Psoas muscle (tissue), 8 donors: ENCODE data around the gene CLDN34. TPM values are rescaled to one million over a fixed set of nuclear protein-coding genes. Genes with fewer than 3 reads are reported as not detected.

Experiments used
- ATAC-seq, 4 donors: fragments of 200-7000 bp; cut with Tn5 transposase; one replicate each; pipeline ENCODE4 v1.9.1; 2020; ENCODE audit warnings: moderate library complexity in 3 of 4, mild to moderate bottlenecking in 2 of 4
- DNase-seq, 2 donors: peaks; one replicate each; pipeline ENCODE4 v3.0.0-alpha.2; 2020
- H3K27ac ChIP-seq: fragments of 200-600 bp; one replicate; pipeline ENCODE4 v1.8.0; 2022
- H3K27me3 ChIP-seq, 3 donors: fragments of 200-600 bp in 1 of 3; one replicate each; pipeline versions ENCODE4 v1.6.1 to v1.8.0; 2013 to 2022; ENCODE audit warnings: low read length in 2 of 3, mild to moderate bottlenecking in 2 of 3, moderate library complexity in 1 of 3; ENCODE audit not compliant: insufficient read depth in 3 of 3
- H3K36me3 ChIP-seq, 2 donors: fragments of 200-600 bp in 1 of 2; one replicate each; pipeline versions ENCODE4 v1.6.1 to v1.8.0; 2013 to 2022; ENCODE audit warnings: low read depth in 1 of 2, mild to moderate bottlenecking in 1 of 2, moderate library complexity in 1 of 2; ENCODE audit not compliant: insufficient read depth in 1 of 2
- H3K4me1 ChIP-seq: fragments of 200-600 bp; one replicate; pipeline ENCODE4 v1.8.0; 2022
- H3K4me3 ChIP-seq: fragments of 200-600 bp; one replicate; pipeline ENCODE4 v1.8.0; 2022; ENCODE audit warnings: mild to moderate bottlenecking
- H3K9me3 ChIP-seq: fragments of 200-600 bp; one replicate; pipeline ENCODE4 v1.8.0; 2022
- WGBS, 3 donors: extraction: QIAGEN DNeasy Blood & Tissue Kit; methylation state at CpG; one replicate each; pipeline versions ENCODE4 v1.1.6 to v1.1.7; 2013; 5-methylcytosine and 5-hydroxymethylcytosine counted together
- intact Hi-C, 2 donors: fragments of 100-400 bp; cut with DNase I; formaldehyde crosslinking; loops; one replicate each; pipeline versions ENCODE4 v1.11.0 to v1.14.2; 2022
- polyA plus RNA-seq, 3 donors: library from polyadenylated mRNA; stranded (reverse); fragments of 200-250 nt; gene quantifications; one replicate each; pipeline ENCODE4 v1.2.3, GENCODE V29; 2013
- total RNA-seq, 4 donors: library from RNA; stranded (reverse); fragmentation: NEBNext Ultra II Directional in 2 of 4; extraction: Animal tissue kit (Norgen Biotek cat#: 25700) in 2 of 4; gene quantifications; one replicate each; pipeline versions ENCODE4 v1.2.1 to v1.2.4, GENCODE V29; 2021 to 2023
- TF ChIP-seq, protein P1 (sequence below): fragments of 200-600 bp; IDR thresholded peaks from one replicate; pipeline ENCODE4 v1.8.0; 2022; ENCODE audit warnings: antibody characterized with exemption
- donor health status: healthy with polysubstance abuse.
- donor health status: DM: no; HTN: no; CAD: no; lungs with moderate emphysema.
- donor health status: Bipolar disorder and iron deficiency.
- donor health status: healthy.
- donor health status: DM: yes; HTN: yes; CAD: no.
- donor health status: DM: no; HTN: no; CAD: no.
- donor health status: DM: no; HTN: no; CAD: no.
- donor health status: DM: yes; HTN: yes; CAD: no.

The CLDN34 gene
- total and polyA plus RNA-seq, 7 donors, result not detected

DNA sequence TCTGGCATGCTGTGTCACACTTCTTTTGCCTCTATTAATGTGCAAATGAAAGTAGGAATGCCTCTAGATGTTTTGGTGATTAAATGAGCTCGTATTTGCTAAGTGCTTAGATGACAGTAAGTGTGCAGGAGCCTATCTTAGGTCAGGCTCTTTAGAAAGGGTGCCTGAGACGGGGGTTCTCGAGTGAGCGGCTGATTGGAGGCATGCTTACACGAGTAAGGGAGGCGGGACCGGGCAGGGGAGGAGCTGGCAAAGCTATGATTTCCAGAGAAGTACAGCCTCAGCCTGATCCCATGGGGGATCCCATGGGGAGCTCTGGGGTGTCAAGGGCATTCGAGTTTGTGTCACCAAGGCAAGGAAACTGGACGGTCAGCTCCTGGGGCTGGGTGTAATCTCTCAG lies 44.8 kb downstream of the CLDN34 start:
- H3K27ac ChIP-seq, result no peak overlapping the region
- WGBS, 3 donors, result 47 to 56% (median 51%) methylated on average over 9 of the region's 9 CpGs

DNA sequence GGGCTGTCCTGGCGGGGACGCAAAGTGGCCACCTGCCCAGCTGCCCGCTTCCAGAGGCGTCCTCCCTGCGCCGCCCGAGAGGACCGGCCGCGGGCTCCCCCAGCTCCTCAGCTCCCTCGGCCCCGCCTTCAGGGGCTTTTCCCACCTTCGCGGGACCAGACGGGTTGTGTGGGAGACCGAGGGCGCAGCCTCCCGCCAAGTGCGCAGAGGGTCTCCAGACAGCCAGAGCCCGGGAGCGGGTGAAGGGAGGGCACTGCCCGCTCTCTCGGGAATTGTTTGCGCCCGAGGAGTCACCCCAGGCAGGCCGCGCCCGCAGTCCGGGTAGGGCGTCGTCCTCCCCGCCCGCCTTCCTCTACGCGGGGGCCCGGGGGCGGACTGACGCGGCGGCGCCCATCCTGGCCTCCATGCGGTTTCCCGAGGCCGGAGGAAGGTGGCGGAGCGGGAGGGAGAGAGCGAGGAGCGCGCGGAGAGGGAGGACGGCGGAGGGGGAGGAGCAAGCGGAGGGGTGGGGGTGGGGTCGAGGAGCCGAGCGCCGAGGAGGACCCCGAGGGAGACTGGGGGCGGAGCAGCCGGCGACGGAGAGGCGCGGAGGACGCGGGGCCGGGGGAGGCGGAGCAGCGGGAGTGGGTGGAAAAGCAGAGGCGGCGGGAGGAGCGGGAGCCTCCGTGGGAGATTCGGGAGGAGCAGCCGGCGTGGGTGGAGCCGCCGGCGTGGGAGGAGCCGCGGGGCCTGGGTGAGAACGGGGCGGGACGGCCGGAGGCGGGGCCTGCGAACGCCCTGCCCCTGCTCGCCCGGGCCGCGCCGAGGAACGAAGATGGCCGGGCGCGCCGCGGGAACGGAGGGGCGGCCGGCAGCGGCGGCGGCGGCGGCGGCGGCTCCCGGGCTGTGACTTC lies 47.5 kb downstream of the CLDN34 start:
- no peaks in the 10 kb centered on the region for H3K9me3 ChIP-seq
- intact Hi-C loops, result loop anchor here in 1 of 2 donors (5.0 kb wide), 1 partner anchor 103 kb away; no protein-coding TSS in a partner anchor
- H3K27ac ChIP-seq, result peak overlapping the region; percentile 69
- TF ChIP-seq, protein P1, sequence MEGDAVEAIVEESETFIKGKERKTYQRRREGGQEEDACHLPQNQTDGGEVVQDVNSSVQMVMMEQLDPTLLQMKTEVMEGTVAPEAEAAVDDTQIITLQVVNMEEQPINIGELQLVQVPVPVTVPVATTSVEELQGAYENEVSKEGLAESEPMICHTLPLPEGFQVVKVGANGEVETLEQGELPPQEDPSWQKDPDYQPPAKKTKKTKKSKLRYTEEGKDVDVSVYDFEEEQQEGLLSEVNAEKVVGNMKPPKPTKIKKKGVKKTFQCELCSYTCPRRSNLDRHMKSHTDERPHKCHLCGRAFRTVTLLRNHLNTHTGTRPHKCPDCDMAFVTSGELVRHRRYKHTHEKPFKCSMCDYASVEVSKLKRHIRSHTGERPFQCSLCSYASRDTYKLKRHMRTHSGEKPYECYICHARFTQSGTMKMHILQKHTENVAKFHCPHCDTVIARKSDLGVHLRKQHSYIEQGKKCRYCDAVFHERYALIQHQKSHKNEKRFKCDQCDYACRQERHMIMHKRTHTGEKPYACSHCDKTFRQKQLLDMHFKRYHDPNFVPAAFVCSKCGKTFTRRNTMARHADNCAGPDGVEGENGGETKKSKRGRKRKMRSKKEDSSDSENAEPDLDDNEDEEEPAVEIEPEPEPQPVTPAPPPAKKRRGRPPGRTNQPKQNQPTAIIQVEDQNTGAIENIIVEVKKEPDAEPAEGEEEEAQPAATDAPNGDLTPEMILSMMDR, result no peak
- H3K4me3 ChIP-seq, result peak overlapping the region; percentile 67
- ATAC-seq (peak; percentile 93 to 95 (median 94)), DNase-seq (peak; percentile 88 to 92)
- H3K27me3 ChIP-seq, result no peaks in the 10 kb centered on the region
- peaks cover 4% of the 10 kb centered on the region for H3K4me1 ChIP-seq
- 1 to 32% (median 1%) methylated on average over 18 to 99 of the region's 110 CpGs for WGBS, 3 donors
- H3K36me3 ChIP-seq, result no peaks in the 10 kb centered on the region

More for the DNA sequence above, 44.8 kb downstream of the CLDN34 start:
- peaks cover 4% of the 10 kb centered on the region for H3K4me1 ChIP-seq
- no peak for ATAC-seq
- no peak overlapping the region for H3K4me3 ChIP-seq
- H3K36me3 ChIP-seq, result no peaks in the 10 kb centered on the region
- TF ChIP-seq, protein P1, result no peak
- H3K9me3 ChIP-seq, result no peaks in the 10 kb centered on the region
- intact Hi-C loops, result loop anchor here in 1 of 2 donors (5.0 kb wide), 1 partner anchor 105 kb away; no protein-coding TSS in a partner anchor
- peaks cover 0 to 3% (median 0%) of the 10 kb centered on the region in 3 donors for H3K27me3 ChIP-seq
- no peak for DNase-seq

DNA sequence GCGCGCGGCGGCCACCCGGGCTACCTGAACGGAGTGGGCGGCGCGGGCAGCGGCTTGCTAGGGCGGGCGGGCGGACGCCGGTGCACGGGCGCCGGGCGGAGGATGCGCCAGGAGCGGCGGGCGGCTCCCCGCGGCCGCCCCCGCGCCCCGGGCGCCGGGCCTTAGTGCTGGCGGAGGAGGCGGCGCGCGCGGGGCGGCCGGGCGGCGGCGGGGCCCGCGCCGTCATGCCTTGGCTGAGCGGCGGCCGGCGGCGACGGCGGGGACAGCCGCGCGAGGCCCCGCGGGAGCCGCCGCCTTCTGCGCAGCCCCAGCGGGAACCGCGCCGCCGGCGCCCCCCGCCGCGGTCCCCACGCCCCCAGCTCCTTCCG lies 48.2 kb downstream of the CLDN34 start:
- intact Hi-C loops, result no loop called here
- ATAC-seq (no peak), DNase-seq (no peak)
- Histone ChIP-seq H3K9me3 (no peaks in the 10 kb centered on the region), H3K4me1 (peaks cover 4% of the 10 kb centered on the region), H3K4me3 (peak overlapping the region; percentile 71), H3K27ac (no peak overlapping the region), H3K36me3 (no peaks in the 10 kb centered on the region), H3K27me3 (no peaks in the 10 kb centered on the region)
- TF ChIP-seq, protein P1, result no peak
- 0% methylated on average over 20 of the region's 71 CpGs; no CpG with 5 or more reads in 2 of the 3 donors for WGBS, 3 donors

DNA sequence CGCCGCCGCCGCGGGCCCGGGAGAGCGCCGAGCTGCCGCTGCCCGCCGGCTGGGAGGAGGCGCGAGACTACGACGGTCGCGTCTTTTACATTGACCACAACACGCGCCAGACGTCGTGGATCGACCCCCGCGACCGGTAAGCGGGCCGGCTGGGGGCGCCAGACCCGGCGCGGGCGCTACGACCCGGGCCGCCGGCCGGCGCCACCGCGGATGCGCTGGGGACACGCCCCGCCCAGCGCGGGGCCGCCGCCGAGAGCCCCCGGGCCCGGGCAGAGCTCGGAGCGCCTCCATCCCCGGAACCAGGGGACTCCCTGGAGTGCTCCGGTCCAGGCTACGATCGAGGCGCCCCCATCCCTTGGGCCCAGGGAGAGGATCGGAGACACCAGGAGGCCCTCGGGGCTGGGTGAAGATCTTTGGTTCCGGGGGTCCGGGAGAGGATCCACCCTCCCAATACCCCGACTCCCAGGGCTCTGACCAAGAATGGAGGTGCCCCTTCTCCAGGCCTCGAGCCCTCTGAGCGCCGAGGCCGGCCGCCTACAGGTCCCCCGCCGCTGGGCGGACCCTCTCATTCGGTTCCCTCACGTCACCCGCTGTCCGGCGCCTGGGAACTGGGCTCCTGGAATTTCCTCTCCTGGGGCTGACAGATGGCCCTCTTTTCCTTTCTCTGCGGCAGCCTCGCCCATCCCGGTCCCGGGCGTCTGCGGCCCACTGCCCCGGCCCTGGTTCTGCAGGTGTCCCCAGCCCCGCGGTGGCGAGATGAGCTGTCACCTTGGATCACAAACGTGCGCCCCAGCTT lies 48.8 kb downstream of the CLDN34 start:
- 4 to 27% (median 26%) methylated on average over 13 to 74 of the region's 87 CpGs for WGBS, 3 donors
- intact Hi-C loops, result no loop called here
- TF ChIP-seq, protein P1, result no peak
- Histone ChIP-seq H3K4me1 (peaks cover 4% of the 10 kb centered on the region), H3K9me3 (no peaks in the 10 kb centered on the region), H3K27me3 (no peaks in the 10 kb centered on the region), H3K4me3 (peak overlapping the region; percentile 71), H3K27ac (peak overlapping the region; percentile 72), H3K36me3 (no peaks in the 10 kb centered on the region)
- DNase-seq (peak; percentile 38 to 67), ATAC-seq (peak in 3 of 4 donors; percentile 20 to 27 (median 23))
